HG03108 (cell line): ENCODE data around the gene CBLN3.
"Not testable (repeated sequence)": the region's sequence is repeated elsewhere in the genome, so short reads cannot be mapped to it uniquely, and the experiment has no call there.

Experiments used
- ATAC-seq: cut with Tn5 transposase; IDR thresholded peaks from one replicate; pipeline ENCODE4 v1.9.1; 2021; ENCODE audit warnings: moderate library complexity; ENCODE audit not compliant: unreplicated experiment

The CBLN3 gene

DNA sequence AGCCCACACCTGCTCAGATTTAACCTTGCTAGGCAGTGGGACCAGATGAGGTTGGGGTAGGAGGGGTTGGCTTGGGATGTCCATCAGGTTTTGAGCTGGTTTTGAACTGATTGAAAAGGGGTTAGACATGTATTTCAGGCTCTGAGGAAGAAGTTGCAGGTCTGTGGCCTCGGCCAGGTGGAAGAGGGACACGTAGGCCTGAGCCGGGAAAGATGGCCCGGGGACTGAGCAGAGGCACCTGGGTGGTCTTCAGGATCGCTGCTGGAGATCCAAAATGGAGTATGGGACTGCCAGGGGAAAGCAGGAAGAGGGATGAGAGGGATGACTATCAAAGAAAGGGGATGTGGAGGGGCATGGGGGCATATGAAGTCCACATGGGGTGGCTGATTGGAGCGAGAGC, 23.1 kb downstream of the CBLN3 start:
- ATAC-seq, result no peak

DNA sequence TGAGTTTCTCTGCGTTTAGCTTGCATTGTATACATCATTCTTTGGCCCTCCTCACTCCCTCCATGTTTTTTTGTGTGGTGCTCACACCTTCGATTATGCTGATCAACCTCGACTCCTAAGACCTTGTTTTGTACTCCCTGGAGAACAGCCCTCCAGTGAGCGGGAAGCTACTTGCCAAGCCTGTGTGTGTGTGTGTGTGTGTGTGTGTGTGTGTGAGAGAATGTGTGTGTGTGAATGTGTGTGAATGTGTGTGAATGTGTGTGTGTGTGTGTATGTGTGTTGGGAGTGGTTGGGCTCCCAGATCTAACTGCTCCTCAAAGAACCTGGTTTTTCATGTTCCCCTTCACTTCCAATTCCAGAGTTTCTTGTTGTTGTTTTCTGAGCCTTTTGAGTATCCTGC, 24.7 kb downstream of the CBLN3 start:
- ATAC-seq, result no peak

DNA sequence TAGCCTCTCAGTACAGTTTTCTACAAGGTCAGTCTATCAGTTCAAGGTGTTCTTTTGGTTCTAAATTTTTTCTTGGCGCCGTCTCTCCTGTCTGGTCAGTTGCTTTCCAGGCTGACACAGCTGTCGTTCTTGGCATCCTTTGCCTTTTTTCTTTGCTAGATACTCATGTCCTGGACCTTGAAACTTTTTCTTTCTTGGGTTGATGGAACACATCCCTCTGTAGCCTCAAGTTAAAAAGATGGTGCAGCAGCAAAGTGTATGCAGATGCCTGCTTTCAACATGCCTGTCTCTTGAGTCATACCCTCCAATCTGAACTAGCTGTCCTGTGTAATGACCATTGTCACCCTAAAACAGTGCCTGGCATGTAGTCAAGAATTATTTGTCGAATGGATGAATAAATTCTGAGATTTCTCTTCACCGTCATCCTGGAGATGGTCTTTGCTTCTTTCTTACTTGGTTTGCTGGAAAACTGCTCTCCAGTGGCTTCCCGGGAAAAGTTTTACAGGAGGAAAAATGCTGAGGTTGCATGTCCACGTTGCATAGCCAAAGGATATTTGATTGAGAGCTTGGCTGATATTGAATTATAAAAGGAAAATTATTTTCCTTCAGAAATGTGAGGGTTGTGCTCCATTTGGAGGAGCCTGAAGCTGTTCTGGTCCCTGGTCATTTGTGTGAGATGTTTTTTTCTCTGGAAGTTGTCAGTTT, 26.0 kb downstream of the CBLN3 start:
- no peak for ATAC-seq

DNA sequence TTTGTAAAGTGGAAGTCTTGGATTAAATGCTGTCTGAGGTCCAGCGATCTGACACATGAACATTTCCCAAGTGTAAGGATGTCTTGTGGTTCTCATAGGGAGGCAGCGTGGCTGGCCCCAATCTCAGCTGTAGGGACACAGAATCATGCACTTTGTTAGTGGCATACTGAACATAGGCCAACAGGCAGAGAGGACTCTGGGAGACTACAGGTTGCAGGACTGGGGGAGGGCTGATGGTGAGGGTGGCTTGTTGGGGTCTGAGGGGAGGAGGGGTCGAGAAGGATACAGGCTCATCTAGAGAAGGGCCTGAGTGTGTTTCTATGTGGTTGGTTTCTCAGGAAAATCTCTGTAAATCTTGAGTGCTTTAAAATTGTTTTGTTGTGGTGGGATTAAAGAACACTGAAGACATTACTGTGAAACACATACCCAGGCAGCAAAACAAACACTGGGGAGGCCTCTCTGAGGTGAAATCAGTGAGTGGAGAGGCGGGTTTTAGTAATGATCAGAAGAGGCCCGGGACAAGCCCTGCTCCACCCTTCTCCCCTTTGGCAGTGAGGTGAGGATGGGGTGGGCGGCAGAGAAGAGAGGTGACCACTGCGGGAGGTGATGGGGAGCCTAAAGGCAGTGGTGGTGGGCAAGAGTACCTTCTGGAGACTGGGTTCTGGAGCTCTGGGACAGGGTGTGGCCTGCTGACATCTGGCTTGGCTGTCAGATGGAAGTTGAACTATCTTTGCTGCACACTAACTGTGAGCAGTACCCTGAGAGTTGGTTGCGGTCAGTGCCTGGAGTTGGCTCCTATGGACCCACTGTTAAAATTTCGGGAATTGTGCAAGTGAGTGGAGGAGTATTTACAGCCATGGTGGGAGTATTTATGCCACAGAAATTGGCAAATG, 27.4 kb downstream of the CBLN3 start:
- no peak for ATAC-seq

DNA sequence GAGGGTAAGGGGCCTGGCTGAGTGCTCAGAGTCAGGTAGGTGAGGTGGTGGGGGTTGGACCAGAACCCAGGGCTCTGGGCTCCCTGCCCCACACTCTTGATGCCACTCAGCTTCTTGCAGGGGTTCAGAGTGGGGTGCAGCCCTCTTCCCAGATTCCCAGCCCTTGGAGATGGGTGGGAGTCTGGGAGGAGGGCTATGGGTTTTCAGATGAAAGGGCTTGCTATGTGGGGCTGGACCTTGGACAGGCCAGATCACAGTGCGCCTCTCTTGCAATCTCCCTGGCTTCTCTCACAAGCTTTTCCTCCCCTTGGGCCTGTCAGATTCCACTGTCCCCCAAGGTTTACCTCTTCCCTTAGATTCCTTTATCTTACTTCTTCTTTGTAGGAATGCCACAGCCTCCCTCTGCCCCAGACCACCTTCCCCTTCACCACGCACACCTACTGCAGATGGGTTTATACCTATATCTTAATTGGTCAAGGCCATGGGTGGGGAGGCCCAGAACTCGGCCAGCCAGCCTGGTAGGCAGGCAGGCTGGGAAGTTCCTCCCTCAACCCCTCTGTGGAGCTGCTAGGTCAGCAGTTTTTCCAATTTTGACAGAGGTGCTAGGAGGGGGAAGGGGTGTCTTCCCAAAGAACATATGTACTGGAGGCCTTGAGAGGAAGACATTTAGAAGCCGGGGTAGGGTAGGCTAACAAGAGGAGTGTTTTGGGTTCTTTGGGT, 29.3 kb downstream of the CBLN3 start:
- no peak for ATAC-seq

DNA sequence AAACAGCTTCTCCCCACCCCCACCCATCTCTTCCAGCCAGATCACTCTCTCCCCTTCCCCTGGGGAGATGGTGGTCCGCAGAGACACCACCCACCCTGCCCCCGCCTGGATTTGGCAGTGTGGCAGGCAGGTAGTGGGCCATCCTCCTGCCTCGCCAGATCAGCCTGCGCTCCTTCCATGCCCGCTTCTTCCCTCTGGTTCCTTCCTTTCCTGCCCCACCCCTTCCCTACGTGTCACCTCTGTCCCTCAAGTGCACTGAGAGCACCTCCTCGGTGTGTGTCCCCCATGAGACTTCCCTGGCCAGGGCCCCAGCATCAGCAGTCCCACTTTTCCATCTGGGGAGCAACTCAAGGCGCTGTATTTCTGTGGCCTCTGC, 30.0 kb downstream of the CBLN3 start:
- no peak for ATAC-seq

DNA sequence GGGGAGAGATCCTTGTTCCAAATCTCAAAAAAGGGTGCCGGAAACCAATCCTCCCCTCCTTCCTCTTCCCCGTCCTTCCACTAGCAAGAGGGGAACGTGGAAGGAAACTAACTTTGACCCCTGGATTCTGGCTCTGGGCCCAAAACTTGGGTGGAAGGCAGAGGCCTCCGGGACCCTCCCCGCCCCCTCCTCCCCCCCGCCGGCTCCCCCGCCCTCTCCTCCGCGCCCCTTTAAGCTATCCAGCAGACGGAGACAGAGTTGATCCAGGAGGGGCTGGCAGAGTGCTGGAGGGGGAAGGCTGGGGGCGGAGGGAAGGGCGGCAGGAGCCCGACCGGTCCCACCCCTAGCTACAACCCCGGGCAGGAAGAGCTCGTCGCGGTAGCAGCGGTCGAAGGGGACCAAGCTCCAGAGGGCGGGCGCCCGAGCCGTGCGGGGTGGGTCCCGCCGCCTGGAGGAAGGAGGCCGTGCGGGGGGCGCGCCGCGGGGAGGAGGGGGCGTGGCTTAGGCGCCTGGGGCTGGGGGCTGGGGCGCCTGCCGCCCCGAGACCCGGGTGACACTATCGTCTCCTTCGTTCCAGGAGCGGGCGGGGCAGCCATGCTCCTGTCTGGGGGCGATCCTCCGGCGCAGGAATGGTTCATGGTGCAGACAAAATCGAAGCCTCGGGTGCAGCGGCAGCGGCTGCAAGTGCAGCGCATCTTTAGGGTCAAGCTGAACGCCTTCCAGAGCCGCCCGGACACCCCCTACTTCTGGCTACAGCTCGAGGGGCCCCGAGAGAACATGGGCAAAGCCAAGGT, 30.6 kb downstream of the CBLN3 start, which contains the start of gene NYNRIN:
Gene NYNRIN (plus strand): TSS at position 351 of the 794 bp plus-strand sequence. CDS start 244 bp downstream, at position 595.
- ATAC-seq, result no peak

DNA sequence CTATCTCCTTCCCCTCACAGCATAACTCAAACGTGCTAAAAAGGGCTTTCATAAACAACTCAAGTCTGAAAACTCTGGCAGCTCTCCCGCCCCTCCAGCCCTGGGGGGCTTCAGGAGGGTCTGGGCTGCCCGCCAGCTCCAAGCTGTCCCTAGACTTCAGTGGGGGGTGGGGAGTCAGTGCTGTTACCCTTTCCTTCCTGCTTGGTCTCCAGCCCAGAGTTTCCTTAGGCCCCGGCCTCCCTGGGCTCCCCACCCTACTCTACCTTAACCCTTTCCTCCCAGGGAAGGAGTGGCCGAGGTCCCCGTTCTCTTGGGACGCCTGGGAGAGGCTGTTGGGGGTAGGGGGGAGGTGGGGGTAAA, 31.2 kb downstream of the CBLN3 start:
- no peak for ATAC-seq

DNA sequence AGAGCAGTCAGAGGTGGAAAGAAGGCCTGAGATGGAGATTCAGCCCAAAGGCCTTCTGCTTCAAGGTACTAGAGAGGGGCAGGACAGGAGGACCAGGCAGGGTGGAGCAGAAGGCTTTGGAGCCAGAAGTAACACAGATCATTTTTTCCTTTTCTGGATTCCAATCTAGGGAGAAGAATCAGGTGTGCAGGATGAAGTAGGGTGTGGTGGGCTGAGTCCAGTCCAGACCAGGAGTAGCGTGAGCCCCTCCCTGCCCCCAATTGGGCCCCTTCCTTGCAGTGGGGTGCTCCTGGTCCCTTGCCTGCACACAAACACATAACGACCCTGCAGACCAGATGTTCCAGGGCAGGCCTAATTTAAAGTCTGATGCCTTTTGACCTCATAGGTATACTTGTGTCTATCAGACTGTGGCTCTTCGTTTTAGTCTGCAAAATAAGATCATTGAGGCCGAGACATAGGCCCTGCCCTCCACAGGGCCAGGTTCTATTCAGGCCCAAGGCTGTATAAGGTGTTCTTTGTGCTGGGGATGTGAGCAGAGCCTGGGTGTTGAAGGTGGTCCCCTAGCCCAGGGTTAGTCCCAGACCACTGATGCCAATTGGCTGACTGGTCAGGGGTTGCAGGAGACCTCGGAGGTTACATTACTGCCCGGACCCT, 31.7 kb downstream of the CBLN3 start:
- ATAC-seq, result no peak

DNA sequence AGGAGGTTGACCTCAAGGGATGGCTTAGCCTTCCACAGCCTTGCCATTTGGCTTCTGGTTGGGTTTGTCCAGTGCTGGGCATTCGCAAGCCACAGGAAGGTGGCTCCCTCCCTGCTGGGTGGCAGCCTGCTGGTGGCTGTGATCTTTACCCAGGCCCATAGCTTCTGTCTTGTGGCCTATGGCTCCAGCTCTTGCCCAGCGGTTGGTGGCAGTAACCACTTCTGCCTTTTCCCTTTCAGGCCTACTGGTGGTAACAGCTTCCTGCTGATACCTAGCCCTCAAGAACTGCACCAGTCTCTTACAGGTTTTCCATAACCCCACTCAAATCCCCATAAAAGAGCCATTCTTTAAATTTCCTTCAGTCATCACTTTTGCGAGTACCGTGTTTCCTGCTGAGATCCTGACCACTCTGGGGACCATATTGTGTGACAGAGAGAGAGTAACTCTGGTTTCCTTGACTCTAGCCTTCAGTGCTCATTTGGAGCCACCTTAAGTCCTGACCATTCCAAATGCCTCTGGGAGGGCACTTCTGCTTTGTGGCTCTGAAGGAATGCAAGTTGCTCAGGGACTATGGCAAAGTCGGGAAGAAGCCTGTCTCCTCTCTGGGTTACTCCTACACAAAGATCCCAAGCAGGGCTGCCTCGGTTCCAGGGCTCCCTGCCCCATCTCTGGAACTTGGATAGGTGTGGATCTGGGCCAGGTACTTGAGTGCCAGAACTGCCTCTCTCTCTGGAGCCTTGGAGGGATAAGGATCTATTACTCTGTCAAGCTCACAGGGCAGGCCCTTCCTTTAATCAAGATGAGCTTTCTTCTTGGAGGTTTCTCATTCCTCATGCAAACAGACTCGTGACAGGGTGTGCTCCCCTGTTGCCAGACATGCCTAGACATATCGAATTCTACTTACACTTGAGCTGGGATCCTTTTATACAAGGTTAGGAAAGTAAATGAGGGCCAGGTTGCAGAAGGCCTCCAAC, 33.6 kb downstream of the CBLN3 start:
- no peak for ATAC-seq

DNA sequence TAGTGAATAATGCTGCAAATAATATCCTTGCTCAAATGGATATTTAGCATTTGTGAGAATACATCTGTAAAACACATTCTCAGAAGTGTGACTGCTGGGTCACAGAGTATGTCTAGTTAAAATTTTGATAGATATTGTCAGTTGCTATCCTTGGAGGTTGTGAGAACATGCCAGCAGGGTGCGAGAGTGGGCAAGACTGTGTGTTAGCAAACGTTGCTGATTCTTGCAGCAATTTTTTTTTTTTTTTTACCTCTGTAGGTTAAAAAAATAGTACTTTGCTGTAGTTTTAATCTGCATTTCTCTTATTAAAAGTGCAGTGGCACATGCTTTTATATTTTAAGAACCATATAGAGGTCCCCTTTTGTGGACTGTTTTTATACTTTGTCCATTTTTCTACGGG, 35.2 kb downstream of the CBLN3 start:
- ATAC-seq, result no peak

DNA sequence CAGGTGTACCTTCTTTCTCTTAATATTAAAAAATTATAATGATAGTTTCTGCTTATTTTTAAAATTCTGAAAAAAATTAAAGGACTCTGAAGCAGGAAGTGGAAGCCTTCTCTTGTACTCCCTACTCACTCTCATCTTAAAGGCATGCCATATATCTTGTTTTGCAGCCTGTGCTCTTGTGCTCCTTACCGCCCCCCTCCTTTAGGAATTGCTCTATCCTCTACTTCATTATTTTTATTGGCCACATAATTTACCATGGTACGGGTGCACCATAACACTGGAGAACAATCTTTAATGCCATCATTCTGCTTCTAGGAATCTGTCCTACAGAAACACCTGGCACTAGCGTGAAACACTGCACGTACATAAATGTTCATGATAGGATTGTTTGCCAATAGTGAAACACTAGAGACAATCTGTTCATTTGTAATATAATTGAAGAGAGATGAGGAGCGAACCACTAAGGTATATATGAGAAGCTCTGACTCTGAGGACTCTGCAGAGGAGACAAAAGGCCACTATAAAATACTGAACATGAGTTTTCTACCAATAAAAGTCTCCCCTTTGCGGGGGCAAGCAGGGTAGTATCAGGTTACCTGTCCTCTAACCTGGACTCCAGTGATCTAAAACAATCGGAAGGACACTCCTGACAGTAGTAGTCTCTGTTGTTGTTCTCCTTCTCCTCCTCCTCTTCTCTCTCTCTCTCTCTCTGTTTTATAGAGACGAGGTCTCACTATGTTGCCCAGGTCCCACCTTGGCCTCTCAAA, 37.0 kb downstream of the CBLN3 start:
- ATAC-seq, result no peak

DNA sequence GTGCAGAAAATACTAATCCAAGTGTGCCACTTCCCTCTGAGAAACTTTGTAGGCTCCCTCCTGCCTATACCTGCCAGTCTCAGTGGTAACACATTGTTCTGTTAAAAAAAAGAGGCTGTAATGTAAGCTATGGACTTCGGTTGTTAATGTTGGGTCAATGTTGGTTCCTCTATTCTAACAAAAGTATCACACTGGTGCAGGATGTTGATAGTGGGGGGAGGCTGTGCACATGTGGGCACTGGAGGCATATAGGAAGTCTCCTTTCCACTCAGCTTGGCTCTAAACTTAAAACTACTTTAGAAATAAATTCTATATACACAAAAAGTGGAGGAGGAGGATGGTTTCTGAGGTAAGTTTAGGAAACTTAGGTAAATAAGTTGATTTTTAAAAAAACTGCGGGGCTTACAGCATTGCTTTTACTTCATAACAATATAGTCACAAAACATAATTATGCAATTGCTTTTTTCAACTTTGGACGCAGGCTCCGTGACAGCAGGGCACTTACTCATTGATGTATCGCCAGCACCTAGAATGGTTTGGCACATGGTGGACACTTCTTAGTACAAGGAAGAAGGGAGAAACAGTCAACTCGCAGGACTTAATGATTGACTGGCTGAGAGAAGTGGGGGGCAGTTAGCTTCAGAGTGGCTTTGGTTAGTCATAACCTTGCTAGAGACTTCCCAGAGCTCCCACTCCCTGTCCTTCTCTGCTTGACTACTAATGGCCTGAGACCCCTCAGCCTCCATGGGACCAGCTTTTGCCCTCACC, 38.6 kb downstream of the CBLN3 start:
- no peak for ATAC-seq

DNA sequence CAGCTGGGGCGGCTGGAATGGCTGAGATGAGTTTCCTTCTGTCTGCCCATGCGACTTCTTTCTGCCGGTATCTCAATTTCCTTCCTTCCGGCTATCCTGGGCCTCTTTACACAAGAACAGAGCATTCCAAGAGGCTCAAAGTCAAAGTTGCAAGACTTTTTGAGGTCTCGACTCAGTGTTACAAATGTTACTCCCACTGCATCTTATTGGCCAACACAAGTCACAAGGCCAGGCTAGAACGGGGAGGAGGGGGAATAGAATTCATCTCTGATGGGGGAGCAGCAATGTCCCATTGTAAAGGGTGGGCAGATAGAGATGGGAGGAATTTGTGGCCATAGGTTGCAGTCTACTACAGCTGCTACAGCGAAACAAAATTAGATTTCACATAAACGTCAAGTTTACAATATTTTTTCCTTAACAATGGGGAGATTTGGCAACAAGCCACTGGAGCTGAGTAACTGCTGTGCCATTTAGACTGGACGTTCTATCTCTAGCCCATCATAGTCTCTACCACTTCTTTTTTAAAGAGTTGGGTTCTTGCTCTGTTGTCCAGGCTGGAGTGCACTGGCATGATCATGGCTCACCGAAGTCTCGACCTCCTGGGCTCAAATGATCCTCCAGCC, 40.1 kb downstream of the CBLN3 start:
- no peak for ATAC-seq

DNA sequence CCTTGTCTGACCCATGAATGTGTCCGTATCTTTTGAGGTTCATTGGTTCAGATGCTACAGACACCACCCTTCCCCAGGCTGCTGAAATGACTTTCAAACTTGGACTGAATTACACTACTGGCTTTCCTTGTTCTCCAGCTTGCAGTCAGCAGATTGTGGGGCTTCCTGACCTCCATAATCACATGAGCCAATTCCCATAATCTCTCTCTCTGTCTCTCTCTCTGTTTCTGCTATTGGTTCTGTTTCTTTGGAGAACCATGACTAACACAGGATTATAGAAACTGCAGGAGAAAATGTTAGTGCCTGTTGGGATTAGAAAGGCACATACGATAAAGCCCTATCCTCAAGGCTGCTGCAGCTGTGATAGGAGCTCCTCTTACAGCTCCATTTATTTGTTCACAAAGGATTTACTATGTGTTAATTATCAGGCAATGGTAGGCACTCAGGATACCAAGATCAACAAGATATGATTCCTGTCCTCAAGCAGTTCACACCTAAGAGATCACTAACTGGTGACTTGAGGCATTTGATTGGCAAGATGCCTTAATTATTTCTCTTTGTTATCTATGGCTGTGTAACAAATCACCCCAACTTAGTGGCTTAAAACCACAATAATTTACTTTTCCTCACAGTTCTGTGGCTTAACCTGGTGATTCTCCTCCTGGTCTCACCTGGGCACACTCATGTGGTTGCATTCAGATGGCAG, 40.8 kb downstream of the CBLN3 start:
- ATAC-seq, result no peak

DNA sequence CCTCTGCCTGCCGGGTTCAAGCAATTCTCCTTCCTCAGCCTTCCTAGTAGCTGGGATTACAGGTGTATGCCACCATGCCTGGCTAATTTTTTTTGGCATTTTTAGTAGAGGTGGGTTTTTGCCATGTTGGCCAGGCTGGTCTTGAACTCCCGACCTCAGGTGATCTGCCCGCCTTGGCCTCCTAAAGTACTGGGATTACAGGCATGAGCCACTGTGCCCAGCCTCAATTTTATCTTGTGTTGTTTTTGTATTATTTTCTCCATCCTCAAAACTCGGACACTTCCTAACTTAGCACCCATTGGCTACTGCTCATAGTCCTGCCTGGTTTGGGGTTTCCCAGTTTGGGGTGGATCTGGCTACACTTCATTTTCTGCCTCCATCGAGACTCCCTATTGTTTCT, 41.9 kb downstream of the CBLN3 start:
- not testable (repeated sequence) for ATAC-seq

DNA sequence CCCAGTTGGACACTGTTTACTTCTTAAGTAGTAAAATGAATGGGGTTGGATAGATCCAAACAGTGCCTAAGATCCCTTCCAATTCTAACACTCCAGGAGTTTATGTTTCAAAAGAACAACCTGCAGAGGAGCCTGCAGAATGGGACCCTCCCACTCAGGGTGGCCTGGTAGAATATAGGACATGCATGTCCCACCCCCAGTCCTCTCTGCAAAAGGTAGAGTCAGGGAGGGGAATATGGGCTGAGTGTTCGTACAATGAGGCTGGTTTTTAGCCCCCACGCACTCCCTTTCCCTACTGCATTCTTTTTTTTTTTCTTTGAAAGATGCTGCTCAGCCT, 42.5 kb downstream of the CBLN3 start:
- ATAC-seq, result no peak
